Activated CD4-positive, alpha-beta T cell treated with anti-CD3 and anti-CD28 coated beads, Interleukin-10, Interleukin-2, amounts not matched to agents 100 ng/mL and 50 ng/mL, durations not matched to agents 16 hours and 8 hours (primary cell): Measurements from ENCODE around the gene LRRN2.

Experiments used
- DNase-seq: peaks from one replicate; pipeline ENCODE4 v3.0.0-alpha.2; 2020

Gene LRRN2

DNA sequence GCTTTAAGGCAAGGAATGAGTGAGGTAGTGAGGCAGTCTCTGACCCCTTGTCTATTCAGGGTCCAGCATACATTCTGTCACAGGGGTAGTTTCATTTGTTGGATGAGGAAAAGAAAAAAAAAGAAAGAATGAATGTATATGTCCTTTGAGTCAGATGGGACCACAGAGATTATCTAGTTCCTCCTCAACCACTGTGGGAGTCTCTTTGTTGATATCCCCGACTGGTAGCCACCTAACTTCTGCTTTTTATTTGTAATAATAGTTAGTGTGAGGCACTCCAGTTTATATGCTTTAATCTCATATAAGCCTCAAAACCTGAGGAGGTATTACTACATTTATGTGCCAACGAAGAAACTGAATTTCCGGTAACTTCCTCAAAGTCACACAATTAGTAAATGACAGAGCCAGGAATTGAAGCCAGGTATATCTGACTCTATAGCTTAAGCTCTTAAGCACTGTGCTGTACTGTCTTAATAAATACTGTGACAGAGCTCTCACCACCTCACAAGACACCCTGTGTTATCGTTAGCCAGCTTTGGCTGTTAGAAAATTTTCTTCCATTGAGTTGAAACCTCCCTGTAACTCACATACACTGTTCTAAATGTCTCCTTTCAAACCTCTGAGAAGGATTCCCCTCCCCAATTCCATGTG, 87.1 kb downstream of the LRRN2 start:
- no peak for DNase-seq

DNA sequence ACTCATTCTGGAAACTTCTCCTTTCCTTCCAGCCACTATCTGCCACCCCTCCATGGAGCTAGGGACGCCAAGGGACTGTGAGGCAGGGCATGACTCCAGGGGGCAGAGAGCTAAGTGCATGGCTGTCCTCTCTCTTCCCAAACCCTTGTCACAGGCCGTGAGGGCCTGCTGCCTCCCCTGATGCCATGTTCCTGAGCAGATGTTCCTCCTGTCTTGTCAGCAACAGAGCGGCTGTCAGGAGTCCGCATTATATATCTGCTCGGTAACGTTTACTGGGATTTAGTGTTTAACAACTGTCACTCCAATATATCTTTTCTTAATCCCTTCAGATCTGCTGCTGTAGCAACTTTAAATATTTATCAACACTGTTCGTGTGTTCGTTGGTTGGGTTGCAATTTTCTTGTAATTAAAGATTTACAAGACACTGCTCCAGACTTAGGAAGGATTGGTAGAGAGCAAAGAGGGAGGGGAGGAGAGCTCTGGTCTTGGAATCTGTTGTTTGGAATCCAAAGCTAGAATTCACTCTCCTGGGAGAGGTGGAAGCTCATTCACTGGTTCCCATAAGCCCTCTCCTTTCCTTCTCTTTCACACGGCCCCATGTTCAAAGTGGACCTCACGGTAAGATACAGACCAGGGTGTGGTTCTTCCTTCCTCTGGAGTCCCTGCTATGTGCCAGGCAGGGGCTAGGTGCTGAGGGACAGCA, 93.1 kb downstream of the LRRN2 start:
- no peak for DNase-seq

DNA sequence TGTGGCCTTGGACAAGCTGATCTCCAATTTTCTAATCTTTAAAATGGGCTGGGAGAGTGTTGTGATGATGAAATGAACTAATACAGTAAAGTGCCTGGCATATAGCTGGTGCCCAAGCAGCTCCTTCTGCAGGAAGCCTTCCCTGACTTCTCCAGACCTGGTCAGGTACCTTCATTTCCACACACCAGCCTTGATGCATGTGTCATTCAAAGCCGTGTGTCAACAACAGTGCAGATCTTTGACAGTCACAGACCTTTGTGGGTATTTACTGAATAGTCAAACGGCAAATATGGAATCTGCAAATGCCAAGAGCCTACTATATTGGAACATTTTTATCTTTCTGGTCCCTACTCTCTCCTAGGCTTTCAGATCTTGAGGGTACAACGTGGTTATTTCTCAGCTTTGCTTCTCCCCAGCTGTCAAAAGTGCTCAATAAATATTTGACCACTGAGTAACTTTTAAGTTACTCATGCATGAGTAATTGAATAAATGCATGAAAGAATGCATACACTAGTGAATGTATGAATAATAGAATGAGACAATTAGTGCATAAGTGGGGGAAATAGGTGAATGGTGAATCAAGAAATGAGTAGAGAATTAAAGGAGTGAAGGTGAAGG, 94.0 kb downstream of the LRRN2 start:
- no peak for DNase-seq

DNA sequence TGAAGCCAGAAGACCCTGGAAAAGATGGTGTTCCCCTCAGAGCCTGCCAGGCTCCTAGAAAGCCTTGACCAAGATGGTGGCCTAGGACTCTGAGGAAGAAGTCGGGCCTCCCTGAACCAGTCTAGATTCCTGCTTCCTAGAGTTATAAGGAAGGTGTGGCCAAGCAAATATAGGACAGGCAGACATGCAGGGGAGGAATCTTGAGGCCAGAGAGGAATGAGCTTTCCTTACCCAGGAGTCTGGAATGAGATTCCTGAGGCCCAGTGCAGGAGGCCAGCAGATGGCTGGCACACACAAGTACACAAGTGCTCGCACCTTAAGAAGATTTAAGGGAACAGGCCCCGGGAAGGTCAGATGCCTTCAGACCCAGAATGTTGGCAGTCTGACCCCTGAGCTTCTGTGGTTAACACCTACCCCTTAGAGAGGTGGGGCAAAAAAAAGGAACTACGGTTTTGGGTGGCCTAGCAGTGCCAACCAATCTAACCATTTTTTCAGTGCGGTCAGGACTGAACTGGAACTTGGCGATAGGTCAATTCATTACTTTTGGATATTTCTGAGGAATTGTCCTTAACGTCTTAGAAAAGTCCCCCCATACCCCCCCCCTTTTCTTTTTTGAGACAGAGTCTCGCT, 96.0 kb downstream of the LRRN2 start:
- no peak for DNase-seq

DNA sequence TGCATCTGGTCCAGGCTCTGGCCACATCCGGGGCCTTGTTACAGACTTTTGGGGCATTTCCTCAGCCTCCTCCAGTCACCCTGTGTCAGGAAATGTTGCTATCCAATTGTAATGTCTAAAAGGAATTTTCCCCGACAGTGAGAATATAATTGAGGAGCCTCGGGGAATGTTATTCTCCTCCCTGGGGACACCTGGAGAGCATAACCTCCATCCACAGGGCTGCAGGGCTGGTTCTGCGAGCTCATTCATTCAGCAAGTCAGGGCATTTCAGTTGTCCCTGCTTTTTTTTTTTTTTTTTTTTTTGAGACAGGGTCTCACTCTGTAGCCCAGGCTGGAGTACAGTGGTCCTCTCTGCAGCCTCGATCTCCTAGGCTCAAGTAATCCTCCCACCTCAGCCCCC, 96.7 kb downstream of the LRRN2 start:
- DNase-seq, result no peak

DNA sequence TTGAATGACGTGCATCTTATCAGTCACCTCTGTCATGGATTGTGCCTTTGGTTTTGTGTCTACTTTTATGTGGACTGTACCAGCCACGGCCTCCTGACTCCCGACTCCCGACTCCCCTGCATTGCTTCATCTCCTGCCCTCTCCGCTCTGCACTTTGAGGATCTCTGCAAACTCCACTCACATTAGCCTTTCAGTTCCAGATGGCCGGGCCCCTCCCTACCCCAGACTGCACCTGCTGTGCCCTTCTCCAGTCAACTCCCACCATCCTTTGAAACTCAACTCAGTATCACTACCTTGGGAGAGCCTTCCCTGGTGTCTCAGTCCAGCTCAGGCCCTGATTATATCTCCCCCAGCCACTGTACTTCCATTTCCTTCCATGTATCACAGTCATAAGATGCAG, 97.9 kb downstream of the LRRN2 start:
- no peak for DNase-seq

DNA sequence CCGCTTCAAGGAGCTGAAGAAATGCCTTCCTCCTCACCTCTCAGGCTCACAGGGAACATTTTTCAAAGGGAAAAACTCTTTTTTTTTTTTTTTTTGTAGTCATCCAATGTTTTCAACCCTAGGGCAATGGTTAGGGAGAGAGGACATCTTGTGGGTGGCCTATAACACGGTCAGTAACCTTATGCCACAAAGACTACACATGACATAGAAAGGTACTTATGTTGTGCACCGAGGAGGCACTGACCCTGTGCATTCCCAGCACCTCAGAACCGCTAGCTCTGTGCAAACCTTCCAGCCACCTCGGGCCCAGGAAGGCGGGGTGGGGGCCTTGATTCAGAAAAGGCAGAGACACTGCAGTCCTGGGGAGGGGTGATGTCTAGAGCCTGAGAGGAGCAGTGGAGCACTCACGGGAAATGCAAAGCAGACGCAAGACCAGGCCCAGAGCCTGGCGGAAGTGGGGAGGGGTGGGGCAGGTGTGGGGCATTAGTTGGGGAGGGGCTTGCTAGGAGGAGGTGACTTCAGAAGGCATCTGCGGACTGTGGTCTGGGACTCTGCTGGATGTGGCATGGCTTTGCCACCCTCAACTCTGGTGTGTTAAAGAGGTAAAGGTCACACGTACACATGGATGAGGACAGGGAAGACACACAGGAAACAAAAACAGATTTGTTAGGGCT, 100.7 kb downstream of the LRRN2 start:
- DNase-seq, result peak; percentile 27

DNA sequence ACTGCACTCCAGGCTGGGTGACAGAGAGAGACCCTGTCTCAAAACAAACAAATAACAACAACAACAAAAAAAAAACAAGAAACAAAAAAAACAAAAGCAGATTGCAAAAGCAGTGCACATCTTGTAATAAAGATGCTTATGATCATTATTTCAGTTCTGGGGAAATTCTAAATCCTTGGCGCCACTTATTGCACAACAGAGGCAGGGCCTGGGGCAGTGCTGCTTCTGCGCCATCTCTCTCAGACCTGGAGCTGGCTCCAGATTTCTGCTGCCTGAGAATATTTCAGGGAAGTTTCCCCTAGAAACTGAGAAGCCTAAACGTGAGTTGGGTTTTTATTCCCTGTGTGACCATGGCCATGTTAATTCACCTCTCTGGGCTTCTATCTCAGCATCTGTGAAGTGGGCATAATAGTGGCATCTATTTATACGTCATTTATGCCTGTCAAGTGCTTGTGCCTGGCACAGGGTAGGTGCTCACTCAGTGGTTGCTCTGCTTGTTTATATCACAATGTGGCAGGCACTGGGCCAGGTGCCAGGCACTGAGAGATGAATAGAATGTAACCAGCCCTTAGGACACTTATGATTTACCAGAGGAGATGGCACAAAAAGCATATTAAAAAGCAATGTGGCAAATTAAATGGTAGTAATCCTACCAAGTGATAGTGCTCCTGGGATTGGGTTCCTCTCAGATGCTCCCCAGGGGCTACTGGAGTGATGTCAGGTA, 101.5 kb downstream of the LRRN2 start:
- DNase-seq, result no peak

DNA sequence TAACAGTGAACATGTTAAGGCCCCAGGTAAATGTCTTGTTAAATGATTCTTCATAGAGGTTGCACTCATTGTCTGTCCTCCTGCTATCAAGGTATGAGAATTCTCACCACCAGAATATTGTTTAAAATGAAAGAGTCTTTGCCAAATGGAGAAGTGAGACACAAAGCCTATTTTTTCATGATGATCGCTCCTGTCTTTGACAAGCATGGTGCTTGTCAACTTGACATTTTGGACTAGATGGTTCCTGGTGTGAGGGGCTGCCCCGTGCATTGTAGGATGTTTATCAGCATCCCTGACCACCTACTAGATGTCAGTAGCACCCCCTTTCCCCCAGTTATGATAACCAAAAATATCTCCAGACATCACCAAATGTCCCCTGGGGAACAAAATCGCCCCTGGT, 103.8 kb downstream of the LRRN2 start:
- no peak for DNase-seq

DNA sequence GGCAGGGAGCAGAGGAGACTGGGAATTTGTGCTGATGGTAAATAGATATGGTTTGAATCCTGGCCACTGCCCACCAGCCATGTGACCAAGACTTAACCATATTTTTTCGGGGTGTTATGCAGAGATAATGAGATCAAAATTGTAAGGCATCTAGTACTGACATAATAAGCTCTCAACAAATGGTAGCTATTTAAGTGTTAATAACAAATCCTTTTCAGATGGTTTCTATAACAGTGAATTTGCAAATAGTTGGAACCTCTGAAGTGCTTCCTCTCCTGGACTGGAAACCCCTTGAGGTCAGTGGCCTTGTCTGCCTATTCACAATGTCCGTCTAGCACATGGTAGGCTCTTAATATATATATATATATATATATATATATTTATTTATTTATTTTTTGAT, 104.7 kb downstream of the LRRN2 start:
- no peak for DNase-seq

DNA sequence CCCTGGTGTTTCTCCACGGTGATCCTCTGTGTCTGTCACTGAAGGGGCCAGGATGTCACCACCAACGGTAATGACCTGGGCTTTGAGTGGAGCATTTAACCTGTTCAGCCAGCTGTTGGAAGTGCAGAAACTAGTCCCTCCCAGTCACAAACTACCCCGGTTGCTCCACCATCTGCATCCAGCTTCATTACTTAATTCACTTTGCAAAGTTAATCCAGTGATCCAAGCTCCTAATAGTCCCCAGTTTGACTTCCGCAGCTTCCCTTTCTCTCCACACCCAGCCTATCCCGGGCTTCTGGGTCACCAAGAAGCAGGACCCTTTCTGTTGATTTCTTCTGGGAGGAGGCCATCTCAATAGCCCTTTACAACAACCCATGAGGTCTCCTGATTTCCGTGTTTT, 105.9 kb downstream of the LRRN2 start:
- no peak for DNase-seq

DNA sequence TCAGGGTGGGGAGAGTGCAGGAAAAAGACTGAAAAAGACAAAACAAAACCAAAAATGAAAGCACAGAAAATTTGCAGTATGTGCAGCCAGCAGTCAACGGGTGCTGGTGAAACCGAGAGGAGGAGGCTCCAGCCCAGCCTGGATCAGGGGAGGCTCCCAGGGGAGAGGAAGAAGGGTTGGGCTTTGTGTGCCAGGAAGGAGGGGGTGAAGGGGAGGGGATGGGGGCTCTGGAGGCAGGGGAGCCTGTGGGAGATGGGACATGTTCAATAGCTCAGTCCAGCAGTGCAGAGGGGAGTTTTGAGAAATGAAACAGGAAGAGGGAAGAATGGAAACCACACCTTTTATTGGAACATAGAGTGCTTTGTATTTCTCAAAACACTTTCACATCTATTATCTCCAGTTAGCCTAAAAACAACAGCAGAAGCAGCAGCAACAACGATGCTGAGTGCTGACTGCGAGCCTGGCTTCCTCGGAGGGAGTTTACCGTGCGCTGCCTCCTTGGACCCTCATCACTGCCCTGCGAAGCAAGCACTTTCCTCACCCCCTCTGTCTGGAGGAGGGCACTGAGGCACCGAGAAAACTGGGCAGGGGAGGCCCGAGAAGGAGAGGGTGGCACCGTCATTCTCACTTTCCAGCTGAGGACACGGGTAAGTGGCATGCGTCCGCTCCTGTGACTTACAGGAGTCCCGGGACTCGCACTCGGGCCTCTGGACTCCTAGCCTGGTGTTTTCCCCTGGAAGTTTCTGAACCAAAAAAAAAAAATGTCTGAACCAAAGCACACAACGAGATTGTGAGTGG, 106.5 kb downstream of the LRRN2 start:
- DNase-seq, result peak; percentile 65

DNA sequence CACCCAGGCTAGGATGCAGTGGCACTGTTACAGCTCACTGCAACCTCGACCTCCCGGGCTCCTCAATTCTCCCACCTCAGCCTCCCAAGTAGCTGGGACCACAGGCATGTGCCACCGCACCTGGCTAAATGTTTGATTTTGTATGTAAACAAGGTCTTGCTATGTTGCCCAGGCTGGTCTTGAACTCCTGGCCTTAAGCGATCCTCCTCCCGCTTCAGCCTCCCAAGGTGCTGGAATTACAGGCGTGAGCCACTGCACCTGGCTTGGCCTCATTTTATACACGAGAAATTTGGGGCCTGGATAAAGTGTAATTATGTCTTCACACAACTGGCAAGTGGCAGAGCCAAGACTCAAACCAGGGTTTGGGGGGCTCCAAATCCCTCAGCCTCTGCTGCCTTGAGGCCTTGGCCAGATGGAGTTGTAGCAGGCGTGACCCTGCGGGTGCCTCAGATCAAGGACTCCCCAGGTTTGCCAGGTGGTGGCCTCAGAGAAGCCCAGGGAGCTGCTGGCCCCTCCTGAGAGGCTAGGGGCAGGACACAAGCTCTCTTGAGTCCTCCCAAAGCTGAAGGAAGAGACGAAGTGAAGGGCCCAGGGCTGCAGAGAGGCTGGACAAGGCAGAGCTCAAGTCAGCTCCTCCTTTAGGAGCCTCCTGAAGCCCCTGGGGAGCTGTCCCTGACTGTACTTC, 107.6 kb downstream of the LRRN2 start:
- DNase-seq, result no peak

DNA sequence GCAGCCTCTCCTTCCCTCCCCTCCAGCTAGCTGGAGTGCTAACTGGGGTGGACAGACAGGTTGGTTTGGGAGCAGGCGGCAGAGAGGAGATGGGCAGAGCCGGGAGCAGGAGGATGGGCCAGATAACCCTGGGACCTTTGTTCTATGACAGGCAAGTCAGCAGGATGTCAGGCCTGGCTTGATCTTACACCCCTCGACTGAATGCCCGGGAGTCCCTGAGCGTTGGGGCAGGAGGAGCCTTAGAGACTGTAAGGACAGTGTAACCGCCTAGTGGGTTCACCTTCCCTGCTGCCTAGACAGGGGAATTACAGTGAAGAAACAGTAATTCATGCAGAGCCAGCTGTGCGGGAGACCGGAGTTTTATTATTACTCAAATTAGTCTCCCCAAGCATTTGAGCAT, 109.1 kb downstream of the LRRN2 start:
- DNase-seq, result no peak

DNA sequence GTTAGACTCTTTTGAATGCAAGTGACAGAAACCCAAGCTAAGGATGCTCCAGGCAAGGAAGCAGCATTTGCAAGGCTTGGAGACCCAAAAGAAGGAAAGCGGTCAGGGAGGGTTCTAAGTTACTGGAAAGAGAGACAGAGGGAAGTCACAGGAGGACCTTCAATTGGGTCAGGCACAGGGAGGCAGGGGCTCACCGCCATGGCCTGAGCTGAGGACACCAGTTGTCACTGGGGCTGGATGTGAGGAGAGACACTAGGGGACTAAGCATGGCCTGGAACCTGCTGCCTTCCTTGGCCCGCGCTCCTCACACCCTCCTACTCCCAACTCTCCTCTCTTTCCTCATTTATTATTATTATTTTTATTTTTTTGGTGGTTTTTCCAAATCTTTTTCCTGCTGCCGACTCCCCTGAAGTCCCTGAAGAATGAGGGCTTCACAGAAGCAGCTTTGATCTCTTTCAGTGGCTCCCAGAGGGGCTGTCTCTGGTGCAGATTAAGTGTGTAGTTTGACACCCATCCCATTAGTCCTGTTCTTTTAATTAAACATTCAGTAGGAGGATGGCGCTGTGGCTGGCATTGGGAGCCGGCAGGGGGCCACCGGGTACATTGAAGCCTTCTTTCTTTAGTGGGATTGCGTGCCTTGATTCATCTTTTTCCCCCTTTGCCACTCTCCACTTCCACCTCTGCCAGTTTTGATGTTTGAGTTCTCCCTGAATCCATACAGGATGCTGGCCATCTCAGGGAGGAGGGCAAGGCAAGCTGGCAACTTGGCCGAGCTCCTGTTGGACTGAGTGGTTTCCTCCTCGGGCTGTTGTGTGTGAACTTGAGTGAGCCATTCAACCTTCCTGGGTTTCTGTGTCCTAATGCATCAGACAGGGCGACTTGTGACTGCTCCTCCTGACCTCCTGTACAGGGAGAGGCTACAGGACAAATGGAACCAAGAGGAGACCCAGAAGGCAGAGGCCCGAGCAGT, 110.0 kb downstream of the LRRN2 start:
- DNase-seq, result no peak

DNA sequence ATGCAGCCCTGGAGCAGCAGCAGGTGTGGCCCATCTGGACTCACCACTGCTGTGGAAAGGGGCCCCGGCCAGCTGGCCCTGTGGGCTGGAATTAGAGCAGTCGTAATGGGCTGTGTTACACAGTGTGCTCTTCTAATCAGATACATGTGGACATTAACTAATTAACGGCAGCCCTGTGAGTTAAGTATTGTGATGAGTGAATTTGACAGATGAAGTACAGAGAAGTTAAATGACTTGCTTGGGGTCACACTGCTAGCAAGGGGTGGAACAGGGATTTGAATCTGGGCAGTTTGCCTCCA, 110.7 kb downstream of the LRRN2 start:
- no peak for DNase-seq

DNA sequence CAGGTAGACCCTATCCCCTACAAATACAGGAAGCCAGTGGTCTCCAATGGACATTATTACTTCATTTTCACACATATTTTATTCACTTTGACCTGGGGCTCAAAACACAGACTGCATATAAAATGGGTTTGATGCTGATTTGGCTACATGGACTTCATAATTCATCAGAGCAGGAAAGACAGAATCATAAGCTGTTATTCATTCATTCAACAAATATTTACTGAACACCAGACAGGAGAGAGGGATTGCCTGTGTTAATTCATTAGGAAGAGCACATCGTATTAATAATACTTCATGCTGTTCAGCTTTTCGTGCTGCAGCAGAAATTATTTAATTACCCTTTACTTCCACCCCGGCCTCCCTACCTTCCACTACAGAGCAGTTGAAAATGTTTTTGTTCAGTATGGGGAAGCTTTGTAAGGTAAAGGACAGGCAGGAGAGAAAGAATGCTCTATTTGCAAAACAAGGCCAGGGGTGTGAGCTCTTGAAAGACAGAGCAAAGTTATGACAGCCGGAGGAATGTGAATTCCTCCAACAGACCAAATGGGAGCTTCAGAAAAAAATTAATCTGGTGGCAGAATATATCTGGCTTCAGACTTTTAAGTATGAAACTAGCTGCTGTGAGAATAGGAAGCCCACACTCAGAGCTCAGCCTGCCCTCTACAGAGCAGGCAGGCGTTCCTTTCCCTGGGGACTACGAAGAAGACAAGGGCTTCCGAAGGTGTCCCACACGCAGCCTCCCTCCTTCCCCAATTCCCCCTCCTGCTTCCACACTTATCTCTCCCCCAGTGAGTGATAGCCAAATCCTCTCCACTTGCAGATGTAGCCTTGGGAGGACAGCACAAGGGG, 111.3 kb downstream of the LRRN2 start:
- DNase-seq, result no peak

DNA sequence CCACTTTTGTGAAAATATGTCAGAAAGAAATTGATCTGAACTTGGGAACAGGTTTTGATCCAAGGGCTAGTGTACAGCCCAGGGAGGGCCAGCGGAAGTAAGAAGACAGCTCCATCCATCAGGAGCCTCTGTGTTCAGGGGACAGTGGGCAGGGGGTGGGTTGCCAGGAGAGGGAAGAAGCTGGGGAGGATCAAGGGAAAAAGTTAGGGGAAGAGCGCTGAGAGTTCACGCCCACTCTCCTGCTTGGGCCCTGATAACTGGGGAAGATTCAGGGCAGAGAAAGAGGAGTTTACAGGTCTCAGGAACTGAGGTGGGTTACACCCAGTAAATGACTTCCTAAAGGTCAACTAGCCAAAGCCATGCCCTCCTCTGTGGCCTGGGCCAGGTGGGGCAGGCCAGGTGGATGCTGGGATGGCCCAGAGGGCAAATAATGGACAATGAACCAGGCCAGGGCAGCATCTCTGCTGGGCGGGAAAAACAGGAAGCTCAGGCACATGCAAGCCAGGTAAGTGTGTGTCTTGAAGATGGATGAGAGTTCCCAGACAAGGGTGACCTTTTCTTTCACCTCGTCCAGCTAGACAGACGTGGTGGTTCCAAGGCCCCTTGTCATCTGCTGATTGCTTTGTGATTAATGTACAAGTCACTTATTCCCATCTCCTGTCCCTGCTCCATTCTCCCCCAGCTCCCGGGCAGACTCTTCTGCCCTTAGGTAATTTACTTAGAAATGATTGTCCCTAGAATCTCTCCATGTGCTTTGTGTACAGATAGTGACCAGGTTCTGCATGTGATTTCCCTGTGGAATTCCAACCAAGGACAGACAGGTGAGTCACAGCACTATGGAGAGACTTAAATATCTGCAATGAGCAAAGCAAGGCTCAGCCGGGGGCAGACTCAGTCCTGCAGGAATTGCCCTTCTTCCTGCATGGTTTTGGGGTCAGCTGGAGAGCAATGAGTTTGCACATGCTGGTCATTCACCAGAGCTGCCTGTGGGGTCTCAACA, 112.3 kb downstream of the LRRN2 start:
- DNase-seq, result no peak
